Endothelial cell of umbilical vein (primary cell): Measurements from ENCODE around the gene KCNH1.

Experiments
- CTCF ChIP-seq, 2 donors: IDR thresholded peaks; 1 replicate in 1 of 2; 2 replicates in 1 of 2; pipeline ENCODE4 v1.5.1; 2011; ENCODE audit warnings: low read length in 2 of 2, mild to moderate bottlenecking in 2 of 2, moderate library complexity in 2 of 2, control low read depth in 1 of 2, inconsistent platforms in 1 of 2, low read depth in 1 of 2; ENCODE audit not compliant: insufficient read depth in 1 of 2; ENCODE audit errors: extremely low read depth in 1 of 2
- EZH2 ChIP-seq: IDR thresholded peaks from 2 replicates; pipeline ENCODE4 v1.6.1; 2012; ENCODE audit warnings: borderline replicate concordance, low read depth, mild to moderate bottlenecking, moderate library complexity, low read length, inconsistent platforms; ENCODE audit not compliant: severe bottlenecking
- MAX ChIP-seq: IDR thresholded peaks from 2 replicates; pipeline ENCODE4 v1.6.1; 2011; ENCODE audit not compliant: insufficient read depth, insufficient read length

GRCh38 chr1:211091867-211092266 is 42.1 kb downstream of the KCNH1 start:
- TF ChIP-seq MAX, result no peak
- TF ChIP-seq CTCF (IDR thresholded peaks at IDR 0.05; ENCODE audit: extremely low read depth in 1 of 2, insufficient read depth in 1 of 2, low read depth in 1 of 2, low read length in 2 of 2), result no peak
- no peak for TF ChIP-seq EZH2
